Activated T-cell treated with anti-CD3 and anti-CD28 coated beads for 48 hours (primary cell): ENCODE data around the gene PTPN1.

ENCODE experiments used
- DNase-seq: peaks from one replicate; pipeline ENCODE4 v3.0.0-alpha.2; 2020; ENCODE audit warnings: low read depth

Gene PTPN1

GRCh38 chr20:50575865-50576720, 65.9 kb downstream of the PTPN1 start:
- DNase-seq, result peak; percentile 48

DNA sequence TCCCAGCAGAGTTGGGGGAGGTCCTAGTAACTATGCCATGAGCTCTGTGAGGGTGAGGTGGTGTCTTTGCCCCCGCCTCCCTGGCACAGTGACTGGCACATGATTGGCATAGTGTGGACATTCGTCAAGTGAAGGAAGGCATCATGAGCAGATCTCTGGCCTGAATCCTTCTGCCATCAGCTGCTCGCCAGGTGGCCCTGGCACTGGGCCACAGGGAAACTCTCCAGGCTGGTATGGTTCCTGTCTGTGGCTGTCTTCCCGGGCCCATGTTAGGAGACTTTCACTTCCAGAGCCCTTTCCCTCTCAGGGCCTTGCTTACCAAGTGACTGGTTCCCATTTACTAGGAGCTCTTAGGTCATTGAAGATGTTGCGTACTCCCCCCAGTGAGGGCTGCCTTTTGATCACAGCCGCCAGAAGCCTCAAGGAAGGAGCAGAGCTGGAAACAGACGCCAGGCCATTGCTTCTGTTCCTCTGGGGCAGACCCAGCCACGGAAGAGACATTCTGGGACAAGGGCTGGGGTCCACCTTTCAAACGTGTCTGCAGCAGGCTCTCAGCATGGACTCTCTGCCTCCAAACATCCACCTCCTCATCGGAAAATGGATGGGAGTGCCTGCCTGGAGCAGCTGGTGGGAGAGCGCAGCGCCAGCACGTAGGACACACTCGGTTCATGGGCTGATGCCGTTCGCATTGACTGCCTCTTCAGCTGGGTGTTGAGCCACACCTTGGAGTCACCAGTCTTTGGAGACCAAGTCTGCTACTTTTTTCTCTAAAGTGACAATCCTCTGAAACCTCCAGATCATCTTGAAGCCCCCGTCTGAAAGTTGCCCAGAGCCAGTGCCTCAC, 67.2 kb downstream of the PTPN1 start:
- no peak for DNase-seq

- DNase-seq, result no peak
Observed at GRCh38 chr20:50578061-50578777, 68.0 kb downstream of the PTPN1 start.

DNA sequence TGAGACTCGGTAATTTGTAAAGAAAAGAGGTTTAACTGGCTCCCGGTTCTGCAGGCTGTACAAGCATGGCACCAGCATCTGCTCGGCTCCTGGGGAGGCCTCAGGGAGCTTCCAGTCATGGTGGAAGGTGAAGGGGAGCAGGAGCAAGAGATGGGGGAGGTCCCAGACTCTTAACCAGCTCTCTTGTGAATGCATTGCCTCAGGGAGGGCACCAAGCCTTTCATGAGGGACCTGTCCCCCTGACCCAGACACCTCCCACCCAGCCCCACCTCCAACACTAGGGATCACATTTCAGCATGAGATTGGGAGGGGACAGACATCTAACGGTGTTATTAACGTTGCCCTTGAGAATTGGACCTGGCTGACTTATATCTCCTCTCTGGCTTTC, 68.6 kb downstream of the PTPN1 start:
- no peak for DNase-seq

DNA sequence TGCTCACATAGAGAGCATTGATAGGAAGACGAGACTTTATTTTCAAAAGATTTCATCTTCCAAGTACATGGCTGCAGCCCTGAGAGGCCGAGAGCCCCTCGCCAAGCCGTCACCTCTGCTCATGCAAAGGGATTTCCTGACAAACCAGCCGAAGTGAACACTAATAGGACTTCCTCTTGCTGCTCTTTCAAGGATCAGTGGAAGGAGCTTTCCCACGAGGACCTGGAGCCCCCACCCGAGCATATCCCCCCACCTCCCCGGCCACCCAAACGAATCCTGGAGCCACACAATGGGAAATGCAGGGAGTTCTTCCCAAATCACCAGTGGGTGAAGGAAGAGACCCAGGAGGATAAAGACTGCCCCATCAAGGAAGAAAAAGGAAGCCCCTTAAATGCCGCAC, 69.3 kb downstream of the PTPN1 start:
- no peak for DNase-seq

DNA sequence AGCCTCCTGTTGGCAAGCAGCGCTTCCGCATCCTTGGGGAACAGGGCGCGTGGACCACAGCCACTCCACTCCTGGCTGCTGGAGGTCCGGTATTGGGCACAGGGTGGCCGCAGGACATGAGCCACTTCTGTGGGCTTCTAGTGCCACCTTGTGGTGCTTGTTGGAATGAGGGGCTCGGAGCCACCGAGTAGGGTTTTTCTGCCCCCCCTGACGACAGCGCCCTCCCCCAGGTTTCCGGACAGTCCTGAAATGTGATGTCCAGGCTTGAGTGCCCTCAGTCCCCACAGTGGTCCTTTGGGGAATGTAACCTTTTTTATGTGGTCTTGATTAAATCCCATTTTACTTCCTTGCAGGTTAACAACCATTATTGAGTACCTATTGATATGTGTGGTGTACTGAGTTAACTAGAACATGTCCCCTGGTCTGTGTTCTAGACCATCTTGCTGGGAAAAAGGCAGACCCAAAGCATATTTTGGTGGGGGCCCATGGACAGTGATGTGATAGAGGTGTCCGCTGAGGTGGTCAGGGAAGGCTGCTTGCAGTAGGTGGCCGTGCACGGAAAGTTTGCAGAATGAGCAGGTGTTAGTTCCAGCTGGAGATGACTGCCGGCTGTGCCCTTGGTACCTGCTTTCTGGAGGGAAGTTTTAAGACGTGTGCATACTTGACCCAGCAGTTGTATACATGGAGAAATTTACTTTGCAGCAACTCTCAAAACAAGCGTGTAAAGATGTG, 70.0 kb downstream of the PTPN1 start:
- peak; percentile 36 for DNase-seq

- DNase-seq, result no peak
Observed at GRCh38 chr20:50580842-50581544, 70.8 kb downstream of the PTPN1 start.

GRCh38 chr20:50582092-50582491, 71.9 kb downstream of the PTPN1 start:
- DNase-seq, result no peak

GRCh38 chr20:50582591-50583234, 72.5 kb downstream of the PTPN1 start:
- DNase-seq, result no peak

DNA sequence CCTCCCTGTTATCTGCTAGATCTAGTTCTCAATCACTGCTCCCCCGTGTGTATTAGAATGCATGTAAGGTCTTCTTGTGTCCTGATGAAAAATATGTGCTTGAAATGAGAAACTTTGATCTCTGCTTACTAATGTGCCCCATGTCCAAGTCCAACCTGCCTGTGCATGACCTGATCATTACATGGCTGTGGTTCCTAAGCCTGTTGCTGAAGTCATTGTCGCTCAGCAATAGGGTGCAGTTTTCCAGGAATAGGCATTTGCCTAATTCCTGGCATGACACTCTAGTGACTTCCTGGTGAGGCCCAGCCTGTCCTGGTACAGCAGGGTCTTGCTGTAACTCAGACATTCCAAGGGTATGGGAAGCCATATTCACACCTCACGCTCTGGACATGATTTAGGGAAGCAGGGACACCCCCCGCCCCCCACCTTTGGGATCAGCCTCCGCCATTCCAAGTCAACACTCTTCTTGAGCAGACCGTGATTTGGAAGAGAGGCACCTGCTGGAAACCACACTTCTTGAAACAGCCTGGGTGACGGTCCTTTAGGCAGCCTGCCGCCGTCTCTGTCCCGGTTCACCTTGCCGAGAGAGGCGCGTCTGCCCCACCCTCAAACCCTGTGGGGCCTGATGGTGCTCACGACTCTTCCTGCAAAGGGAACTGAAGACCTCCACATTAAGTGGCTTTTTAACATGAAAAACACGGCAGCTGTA, 73.4 kb downstream of the PTPN1 start:
- DNase-seq, result no peak

GRCh38 chr20:50584687-50585086, 74.5 kb downstream of the PTPN1 start:
- no peak for DNase-seq

- DNase-seq, result no peak
Observed at GRCh38 chr20:50585214-50585613, 75.0 kb downstream of the PTPN1 start.

GRCh38 chr20:50585678-50586077, 75.5 kb downstream of the PTPN1 start:
- DNase-seq, result no peak

GRCh38 chr20:50586531-50587232, 76.5 kb downstream of the PTPN1 start:
- no peak for DNase-seq

- DNase-seq, result no peak
Observed at GRCh38 chr20:50587291-50587961, 77.2 kb downstream of the PTPN1 start.

GRCh38 chr20:50588034-50588736, 78.0 kb downstream of the PTPN1 start:
- DNase-seq, result peak; percentile 70

- no peak for DNase-seq
Observed at GRCh38 chr20:50589548-50590347, 79.6 kb downstream of the PTPN1 start.

- DNase-seq, result no peak
Observed at GRCh38 chr20:50590348-50590664, 80.1 kb downstream of the PTPN1 start.
